ENCODE measurements around the gene CHST15. TPM values are rescaled to one million over a fixed set of nuclear protein-coding genes. Genes with fewer than 3 reads are reported as not detected.

CHST15 gene
- total RNA-seq, 6 donors from 2014 or later, result 16.1 to 54.5 (median 27.3) TPM

GRCh38 chr10:124067825-124068400, 25.5 kb downstream of the CHST15 start:
- no peaks in the 10 kb centered on the region for H3K36me3 ChIP-seq
- peak overlapping the region in 2 of 4 donors; percentile 40 to 45 for H3K27ac ChIP-seq
- TF ChIP-seq CTCF (IDR thresholded peaks at IDR 0.05) (no peak), EP300 (IDR thresholded peaks at IDR 0.05) (no peak), POLR2A (IDR thresholded peaks at IDR 0.05) (no peak), POLR2AphosphoS5 (IDR thresholded peaks at IDR 0.05) (no peak)
- DNase-seq (no peak), ATAC-seq (ENCODE audit: low FRiP score in 2 of 2) (no peak)
- H3K9me3 ChIP-seq, result no peaks in the 10 kb centered on the region
- WGBS, 2 donors, result 88 to 89% methylated on average over 14 of the region's 14 CpGs
- H3K4me3 ChIP-seq, result no peak overlapping the region
- no peaks in the 10 kb centered on the region for H3K27me3 ChIP-seq
- H3K4me1 ChIP-seq, result peaks cover 22 to 44% (median 42%) of the 10 kb centered on the region in 4 donors

GRCh38 chr10:124066781-124067714, 26.4 kb downstream of the CHST15 start:
- Histone ChIP-seq H3K27me3 (no peaks in the 10 kb centered on the region), H3K4me1 (peaks cover 22 to 45% (median 42%) of the 10 kb centered on the region in 4 donors), H3K4me3 (no peak overlapping the region), H3K27ac (peak overlapping the region in 2 of 4 donors; percentile 40 to 45), H3K9me3 (no peaks in the 10 kb centered on the region), H3K36me3 (no peaks in the 10 kb centered on the region)
- no peak for TF ChIP-seq POLR2A (IDR thresholded peaks at IDR 0.05)
- TF ChIP-seq EP300 (IDR thresholded peaks at IDR 0.05), result no peak
- TF ChIP-seq CTCF (IDR thresholded peaks at IDR 0.05), result no peak
- no peak for TF ChIP-seq POLR2AphosphoS5 (IDR thresholded peaks at IDR 0.05)
- DNase-seq, result no peak
- 62 to 66% methylated on average over 11 to 12 of the region's 12 CpGs for WGBS, 2 donors
- ATAC-seq (ENCODE audit: low FRiP score in 2 of 2), result peak in 1 of 2 donors; percentile 63

- peaks cover 22 to 45% (median 42%) of the 10 kb centered on the region in 4 donors for H3K4me1 ChIP-seq
- TF ChIP-seq POLR2A (IDR thresholded peaks at IDR 0.05) (no peak), POLR2AphosphoS5 (IDR thresholded peaks at IDR 0.05) (no peak), EP300 (IDR thresholded peaks at IDR 0.05) (no peak), CTCF (IDR thresholded peaks at IDR 0.05) (no peak)
- WGBS, 2 donors, result 66 to 71% methylated on average over 12 of the region's 12 CpGs
- H3K4me3 ChIP-seq, result peak overlapping the region in 1 of 4 donors; percentile 19
- no peak overlapping the region for H3K27ac ChIP-seq
- no peaks in the 10 kb centered on the region for H3K27me3 ChIP-seq
- peak in 1 of 2 donors; percentile 38 for ATAC-seq (ENCODE audit: low FRiP score in 2 of 2)
- no peaks in the 10 kb centered on the region for H3K9me3 ChIP-seq
- no peaks in the 10 kb centered on the region for H3K36me3 ChIP-seq
- no peak for DNase-seq
Measured at GRCh38 chr10:124066126-124066700, 27.2 kb downstream of the CHST15 start.

- TF ChIP-seq POLR2A (IDR thresholded peaks at IDR 0.05) (no peak), POLR2AphosphoS5 (IDR thresholded peaks at IDR 0.05) (no peak)
- Histone ChIP-seq H3K27ac (peak overlapping the region in 2 of 4 donors; percentile 52 to 72), H3K4me3 (peak overlapping the region in 2 of 4 donors; percentile 5 to 19), H3K4me1 (peaks cover 22 to 45% (median 42%) of the 10 kb centered on the region in 4 donors), H3K27me3 (no peaks in the 10 kb centered on the region), H3K36me3 (no peaks in the 10 kb centered on the region), H3K9me3 (no peaks in the 10 kb centered on the region)
- DNase-seq, result peak in 1 of 2 donors; percentile 54
- no peak for ATAC-seq (ENCODE audit: low FRiP score in 2 of 2)
- WGBS, 2 donors, result 58 to 66% methylated on average over 12 of the region's 12 CpGs
Measured at GRCh38 chr10:124065382-124066125, 27.8 kb downstream of the CHST15 start.
